AG04450 (cell line): ENCODE measurements around the gene RPA1. TPM values are rescaled to one million over a fixed set of nuclear protein-coding genes. Genes with fewer than 3 reads are reported as not detected.

Source experiments
- CTCF ChIA-PET: fragments of 300-600, 350-600 bp; formaldehyde crosslinking; extraction: SDS; loops from one replicate; lab custom pipeline; 2022; ENCODE audit warnings: antibody characterized with exemption, inconsistent platforms; lab: Charles Lee
- POLR2A ChIA-PET: fragments of 350-600 bp; formaldehyde crosslinking; extraction: SDS; loops from one replicate; lab custom pipeline; 2021; ENCODE audit warnings: antibody characterized with exemption, inconsistent platforms; lab: Yijun Ruan, JAX
- DNase-seq: peaks from one replicate; pipeline ENCODE4 v3.0.0-alpha.2; 2011; ENCODE audit warnings: low read depth, low spot score
- H3K27ac ChIP-seq: one replicate; pipeline ENCODE4 v1.5.1; 2012; ENCODE audit warnings: low read depth, low read length, control low read depth
- H3K27me3 ChIP-seq: one replicate; pipeline ENCODE4 v1.6.0; 2012; ENCODE audit warnings: low read length; ENCODE audit not compliant: control insufficient read depth, insufficient read depth
- H3K4me3 ChIP-seq: 2 replicates; pipeline ENCODE4 v1.5.1; 2011; ENCODE audit warnings: mild to moderate bottlenecking, low read depth, low read length, control low read depth
- H3K9me3 ChIP-seq: 2 replicates; pipeline ENCODE4 v1.5.1; 2012; ENCODE audit warnings: low read length; ENCODE audit not compliant: control insufficient read depth, insufficient read depth
- CTCF ChIP-seq: IDR thresholded peaks from 2 replicates; pipeline ENCODE4 v1.5.1; 2011; ENCODE audit warnings: low read depth, low read length, control low read depth, inconsistent platforms
- polyA plus RNA-seq: library from polyadenylated mRNA; depleted of rRNA; stranded (reverse); fragments of >200 nt; gene quantifications from 2 replicates; pipeline ENCODE4 v1.2.3, GENCODE V29; 2011

RPA1 gene
- polyA plus RNA-seq, 1 experiment, result 56.4 TPM

- Histone ChIP-seq H3K4me3 (no peak overlapping the region), H3K27ac (no peak overlapping the region), H3K27me3 (peaks cover 32% of the 10 kb centered on the region), H3K9me3 (no peaks in the 10 kb centered on the region; the same call in 1 of the 2 replicates)
- no peak for TF ChIP-seq CTCF
- no peak for DNase-seq
- ChIA-PET CTCF (no interaction called here), POLR2A (no interaction called here)
Measured at GRCh38 chr17:1939981-1940809, 110.4 kb downstream of the RPA1 start.

GRCh38 chr17:1940810-1941185 is 111.0 kb downstream of the RPA1 start:
- H3K27me3 ChIP-seq, result peaks cover 32% of the 10 kb centered on the region
- TF ChIP-seq CTCF, result no peak
- no peak for DNase-seq
- no peak overlapping the region for H3K4me3 ChIP-seq
- H3K27ac ChIP-seq, result no peak overlapping the region
- ChIA-PET POLR2A (no interaction called here), CTCF (no interaction called here)
- H3K9me3 ChIP-seq, result no peaks in the 10 kb centered on the region; the same call in 1 of the 2 replicates

- H3K9me3 ChIP-seq, result no peaks in the 10 kb centered on the region; the same call in 1 of the 2 replicates
- no peak for TF ChIP-seq CTCF
- H3K27me3 ChIP-seq, result peaks cover 32% of the 10 kb centered on the region
- H3K4me3 ChIP-seq, result no peak overlapping the region
- no peak for DNase-seq
- POLR2A ChIA-PET, result no interaction called here
- no peak overlapping the region for H3K27ac ChIP-seq
- CTCF ChIA-PET, result no interaction called here
Measured at GRCh38 chr17:1941272-1942065, 111.7 kb downstream of the RPA1 start.

- H3K9me3 ChIP-seq, result no peaks in the 10 kb centered on the region; the same call in 1 of the 2 replicates
- no peak for TF ChIP-seq CTCF
- H3K27me3 ChIP-seq, result peaks cover 34% of the 10 kb centered on the region
- ChIA-PET POLR2A (no interaction called here), CTCF (no interaction called here)
- no peak overlapping the region for H3K27ac ChIP-seq
- H3K4me3 ChIP-seq, result no peak overlapping the region
- no peak for DNase-seq
Measured at GRCh38 chr17:1942066-1942365, 112.2 kb downstream of the RPA1 start.
